ENCODE measurements around the gene FAM13A.
"Not testable (repeated sequence)": the region's sequence is repeated elsewhere in the genome, so short reads cannot be mapped to it uniquely, and the experiment has no call there.

The FAM13A gene

DNA sequence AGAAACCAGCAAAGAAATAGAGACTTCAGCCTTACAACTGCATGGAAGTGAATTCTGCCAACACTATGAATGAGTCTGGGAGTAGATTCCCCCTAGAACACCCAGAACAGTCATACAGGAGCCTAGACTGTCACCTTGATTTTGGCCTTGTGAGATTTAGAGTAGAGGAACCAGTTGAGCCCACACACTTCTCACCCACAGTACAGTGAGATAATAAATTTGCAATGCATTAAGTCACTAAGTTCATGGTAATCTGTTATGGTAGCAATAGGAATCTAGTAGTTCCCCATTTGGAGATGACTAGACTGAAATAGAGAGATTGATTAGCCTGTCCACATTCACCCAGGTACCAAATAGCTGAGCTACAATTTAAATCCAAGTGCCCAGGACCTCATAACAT lies 59.0 kb downstream of the FAM13A start:
- no peak for DNase-seq

DNA sequence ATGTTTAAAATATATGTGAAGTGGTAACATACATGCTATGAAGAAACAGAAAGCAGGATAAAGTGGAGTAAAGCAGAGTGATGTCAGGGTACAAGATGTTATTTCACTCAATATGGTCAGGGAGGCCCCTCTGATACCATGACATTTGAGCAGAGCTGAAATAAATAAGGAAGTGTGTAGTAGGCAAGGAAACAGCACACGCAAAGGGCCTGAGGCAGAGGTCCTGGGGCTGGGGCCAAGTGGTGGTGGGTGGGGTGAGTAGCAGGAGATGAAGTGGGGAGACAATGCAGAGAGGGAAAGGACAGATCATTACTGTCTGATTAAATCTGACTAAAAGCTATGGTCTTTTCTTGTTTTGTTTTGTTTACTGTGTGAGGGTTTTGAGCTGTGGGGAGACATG lies 61.1 kb downstream of the FAM13A start:
- DNase-seq = no peak

DNA sequence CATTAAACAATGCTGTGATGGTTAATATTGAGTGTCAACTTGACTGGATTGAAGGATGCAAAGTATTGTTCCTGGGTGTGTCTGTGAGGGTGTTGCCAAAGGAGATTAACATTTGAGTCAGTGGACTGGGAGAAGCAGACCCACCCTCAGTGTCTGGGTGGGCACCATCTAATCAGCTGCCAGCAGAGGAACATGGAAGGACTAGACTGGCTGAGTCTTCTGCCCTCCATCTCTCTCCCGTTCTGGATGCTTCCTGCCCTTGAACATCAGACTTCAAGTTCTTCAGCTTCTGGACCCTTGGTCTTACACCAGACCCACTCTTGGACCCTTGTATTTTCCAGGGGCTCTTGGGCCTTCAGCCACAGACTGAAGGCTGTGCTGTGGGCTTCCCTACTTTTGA lies 61.7 kb downstream of the FAM13A start:
- DNase-seq = not testable (repeated sequence)

DNA sequence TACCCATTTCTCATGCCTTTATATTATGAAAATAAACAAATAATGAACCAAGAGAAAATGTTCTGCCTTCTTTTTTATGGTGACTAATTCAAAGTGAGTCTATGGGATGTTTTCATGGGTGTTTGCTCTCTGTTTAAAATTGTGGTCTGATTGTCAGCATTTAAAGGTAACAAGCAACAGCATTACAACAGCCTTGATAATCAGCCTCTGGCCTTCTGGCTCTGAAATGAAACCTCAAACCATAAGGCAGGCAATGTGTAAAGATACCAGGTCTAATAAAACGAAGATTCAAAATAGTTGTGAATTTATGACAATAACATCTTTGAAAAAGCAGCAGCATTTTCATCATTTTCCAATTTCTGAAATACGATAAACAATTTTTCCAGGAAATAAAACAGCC lies 63.7 kb downstream of the FAM13A start:
- no peak for DNase-seq

DNA sequence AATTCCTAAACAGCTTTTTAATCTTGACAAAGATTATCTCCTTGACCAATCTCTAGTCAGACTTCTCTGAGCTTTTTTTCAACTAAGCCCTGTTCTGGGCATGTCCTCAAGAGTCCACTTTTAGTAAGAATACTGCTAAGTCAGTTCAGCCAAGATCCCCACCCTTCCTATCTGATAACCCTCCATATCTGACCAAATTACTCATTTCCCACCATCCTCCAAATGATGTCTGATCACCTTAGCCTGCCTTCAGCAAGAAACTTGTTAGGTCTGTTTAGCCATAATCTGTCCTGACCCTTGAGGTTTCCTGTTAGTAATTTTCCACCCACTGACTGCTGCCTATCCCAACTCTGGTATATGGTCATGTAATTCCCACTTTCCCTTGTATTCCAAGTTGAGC lies 65.2 kb downstream of the FAM13A start:
- no peak for DNase-seq

DNA sequence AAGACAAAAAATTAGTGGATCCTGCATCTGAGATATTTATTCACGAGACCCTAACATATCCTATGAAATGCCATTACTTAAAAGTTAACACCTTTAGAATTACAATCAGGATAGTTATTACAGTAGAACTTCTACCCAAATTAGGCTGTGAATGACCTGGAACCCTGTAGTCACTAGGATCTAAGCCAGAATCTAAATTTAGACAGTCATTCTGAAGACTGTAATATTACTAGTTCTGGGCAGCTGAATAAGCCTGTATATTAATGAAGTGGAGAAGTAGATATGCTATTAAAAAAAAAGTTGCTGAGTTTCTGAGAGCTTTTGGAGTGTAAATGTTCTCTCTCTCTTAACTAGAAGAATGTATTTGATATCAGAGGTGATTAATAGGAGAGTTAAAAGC lies 67.0 kb downstream of the FAM13A start:
- no peak for DNase-seq

DNA sequence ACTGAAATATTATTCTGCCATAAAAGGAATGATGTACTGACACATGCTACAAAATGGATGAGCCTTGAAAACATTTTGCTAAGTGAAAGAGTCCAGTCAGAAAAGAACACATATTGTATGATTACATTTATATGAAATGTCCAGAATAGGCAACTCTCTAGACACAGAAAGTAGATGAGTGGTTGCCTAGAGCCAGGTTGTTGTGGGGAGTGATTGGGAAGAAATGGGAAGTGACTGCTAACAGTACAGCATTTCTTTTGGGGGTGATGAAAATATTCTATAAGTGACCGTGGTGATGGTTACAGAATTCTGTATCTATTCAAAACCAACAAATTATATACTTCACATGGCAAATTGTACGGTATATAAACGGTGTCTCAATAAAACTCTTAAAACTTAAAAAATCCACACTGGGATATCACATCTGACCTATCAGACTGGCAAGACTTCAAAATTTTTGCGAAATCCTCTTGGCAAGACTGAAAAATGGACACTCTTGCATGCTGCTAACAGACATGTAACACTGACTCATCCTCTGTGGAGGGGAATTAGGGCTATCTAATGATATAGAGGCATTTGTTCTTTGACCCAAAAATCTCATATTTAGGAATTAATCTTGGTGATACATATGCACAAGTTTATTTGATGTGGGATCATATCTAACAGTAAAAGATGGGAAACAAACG lies 71.8 kb downstream of the FAM13A start:
- DNase-seq = no peak

DNA sequence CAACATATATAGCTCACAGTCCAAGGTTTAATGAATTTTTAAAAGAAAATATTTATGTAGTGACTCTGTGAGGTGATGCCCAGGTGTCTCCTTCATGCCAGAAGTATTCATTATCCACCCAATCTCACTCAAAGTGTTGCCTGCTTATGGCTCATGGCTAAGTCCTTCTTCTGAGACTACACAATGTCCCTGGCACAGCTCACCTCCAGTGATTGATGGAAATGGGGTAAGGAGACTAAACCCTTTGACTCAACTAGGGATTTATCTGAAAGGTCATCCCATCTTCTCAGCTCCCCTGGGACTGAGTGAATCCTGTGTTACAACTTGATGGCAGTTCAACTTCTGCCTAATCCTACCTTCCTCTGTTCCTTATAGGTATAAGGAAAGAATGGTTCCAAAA lies 74.2 kb downstream of the FAM13A start:
- no peak for DNase-seq

DNA sequence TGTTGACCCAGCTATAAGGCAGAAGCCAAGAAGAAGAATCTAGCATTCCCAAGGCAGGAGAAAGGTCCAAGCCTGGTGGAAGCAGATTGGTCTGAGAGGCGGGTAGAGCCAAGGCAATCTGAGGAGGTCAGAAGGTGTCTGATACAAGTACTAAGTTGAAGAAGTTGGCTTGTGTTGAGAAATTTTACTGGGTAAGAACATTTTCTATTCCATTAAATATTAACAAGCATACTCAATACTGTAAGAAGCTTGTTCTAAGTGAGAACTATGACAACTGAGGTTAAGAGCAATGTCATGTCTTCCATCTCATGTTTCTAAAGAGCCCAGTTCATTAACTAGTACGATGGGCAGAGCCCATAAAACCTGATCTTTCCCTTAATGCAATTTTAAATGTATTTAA lies 75.0 kb downstream of the FAM13A start:
- DNase-seq = no peak

DNA sequence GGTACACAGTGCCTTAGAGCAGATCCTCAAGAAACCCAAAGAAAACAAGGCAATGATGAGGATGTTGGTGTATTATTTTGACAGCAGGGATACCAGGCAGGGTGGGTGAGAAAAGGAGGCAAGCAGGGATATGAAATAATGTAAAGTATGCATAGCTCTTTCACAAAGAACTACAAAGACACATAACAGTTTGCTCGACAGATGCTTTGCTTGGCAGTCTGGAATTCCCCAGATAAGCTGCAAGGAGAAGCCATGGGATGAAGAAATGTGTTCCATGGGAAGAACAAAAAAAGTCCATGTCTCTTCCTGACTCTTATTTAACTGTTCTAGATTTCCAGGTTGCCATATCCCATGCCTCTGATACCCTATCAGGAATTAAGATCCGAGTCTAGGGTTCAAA lies 75.4 kb downstream of the FAM13A start:
- no peak for DNase-seq

DNA sequence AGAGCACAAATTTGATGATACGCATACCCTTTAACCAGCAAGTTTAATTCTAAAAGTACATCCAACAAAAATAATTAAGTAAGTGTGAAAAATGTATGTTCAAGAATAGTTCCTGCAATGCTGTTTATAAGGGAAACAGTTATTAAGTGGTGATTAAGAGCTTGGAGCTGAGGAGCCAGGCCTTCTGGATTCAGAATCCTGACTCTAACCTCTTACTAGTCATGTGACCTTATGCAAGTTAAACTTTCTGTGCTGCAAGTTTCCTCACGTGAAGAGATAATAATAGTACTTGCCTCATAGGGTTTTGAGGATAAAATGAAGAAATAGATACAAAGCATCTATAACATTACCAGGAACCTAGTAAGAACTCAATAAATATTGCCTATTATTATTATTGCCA lies 77.7 kb downstream of the FAM13A start:
- no peak for DNase-seq

DNA sequence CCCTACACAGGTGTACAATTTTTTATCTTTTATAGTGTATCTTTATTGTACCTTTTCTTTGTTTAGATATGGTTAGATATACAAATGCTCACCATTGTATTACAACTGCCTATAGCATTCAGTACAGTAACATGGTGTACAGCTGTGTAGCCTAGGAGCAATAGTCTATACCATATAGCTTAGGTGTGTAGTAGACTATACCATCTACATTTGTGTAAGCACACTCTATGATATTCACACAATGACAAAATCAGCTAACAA lies 80.3 kb downstream of the FAM13A start:
- DNase-seq = no peak

DNA sequence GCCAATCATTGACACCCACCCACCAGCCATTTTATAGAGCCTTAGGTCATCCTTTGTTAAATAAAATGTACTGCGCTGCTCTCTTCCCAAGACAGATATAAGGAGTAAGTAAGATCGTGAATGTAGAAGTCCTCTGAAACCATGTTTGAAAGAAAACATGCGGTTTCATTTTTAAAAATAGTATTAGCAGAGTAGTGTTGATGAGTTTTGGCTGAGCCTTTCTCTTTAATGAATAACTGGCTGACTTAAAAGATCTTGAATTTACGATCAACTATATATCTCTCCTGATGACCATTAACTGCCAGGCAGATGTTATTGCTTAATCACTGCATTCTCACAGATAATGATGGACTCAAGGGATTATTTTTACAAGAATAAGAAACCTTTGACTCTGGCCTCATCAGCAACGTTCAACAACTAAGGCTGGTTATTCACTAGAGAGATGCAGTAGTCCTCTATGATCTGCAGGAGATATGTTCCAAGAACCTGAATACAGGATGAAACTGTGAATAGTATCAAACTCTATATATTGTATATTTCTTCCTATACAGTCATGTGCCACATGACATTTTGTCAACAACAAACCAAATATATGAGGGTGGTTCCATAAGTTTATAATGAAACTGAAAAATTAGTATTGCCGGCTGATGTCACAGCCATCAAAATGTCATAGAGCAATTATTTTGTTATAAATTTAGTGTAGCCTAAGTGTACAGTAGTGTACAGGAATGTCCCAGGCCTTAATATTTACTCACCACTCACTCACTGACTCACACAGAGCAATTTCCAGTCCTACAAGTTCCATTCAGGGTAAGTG lies 80.8 kb downstream of the FAM13A start:
- DNase-seq = no peak

DNA sequence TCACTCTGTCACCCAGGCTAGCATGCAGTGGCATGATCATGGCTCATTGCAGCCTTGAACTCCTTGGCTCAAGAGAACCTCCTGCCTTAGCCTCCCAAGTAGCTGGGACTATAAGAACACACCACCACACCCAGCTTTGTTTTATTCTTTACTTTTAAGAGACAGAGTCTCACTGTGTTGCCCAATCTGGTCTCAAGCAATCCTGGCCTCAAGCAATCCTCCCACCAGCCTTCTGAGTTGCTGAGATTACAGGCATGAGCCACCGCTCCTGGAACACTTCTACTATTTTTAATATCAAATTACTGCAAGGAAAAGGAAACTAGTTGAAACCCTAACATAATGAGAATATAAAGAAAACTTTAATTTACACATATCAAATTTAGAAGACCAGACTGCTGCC lies 85.4 kb downstream of the FAM13A start:
- no peak for DNase-seq

DNA sequence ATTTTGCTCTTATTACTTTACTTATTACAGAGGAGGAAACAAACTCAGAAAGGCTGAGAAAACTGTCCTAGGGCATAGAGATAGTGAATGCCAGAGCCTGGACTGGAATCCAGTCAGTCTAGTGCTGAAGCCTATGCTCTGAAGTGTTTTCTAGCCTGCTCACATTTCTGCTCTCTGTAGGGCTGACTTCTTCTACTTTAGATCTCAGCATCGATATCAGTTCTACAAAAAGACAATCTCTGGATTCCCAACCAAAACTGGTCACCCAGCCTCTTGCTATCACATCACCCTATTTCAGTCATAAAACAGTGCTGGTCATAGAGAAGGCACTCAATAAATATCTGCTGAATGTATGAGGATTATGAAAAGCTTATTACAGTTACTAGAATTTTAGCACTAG lies 87.2 kb downstream of the FAM13A start:
- no peak for DNase-seq

DNA sequence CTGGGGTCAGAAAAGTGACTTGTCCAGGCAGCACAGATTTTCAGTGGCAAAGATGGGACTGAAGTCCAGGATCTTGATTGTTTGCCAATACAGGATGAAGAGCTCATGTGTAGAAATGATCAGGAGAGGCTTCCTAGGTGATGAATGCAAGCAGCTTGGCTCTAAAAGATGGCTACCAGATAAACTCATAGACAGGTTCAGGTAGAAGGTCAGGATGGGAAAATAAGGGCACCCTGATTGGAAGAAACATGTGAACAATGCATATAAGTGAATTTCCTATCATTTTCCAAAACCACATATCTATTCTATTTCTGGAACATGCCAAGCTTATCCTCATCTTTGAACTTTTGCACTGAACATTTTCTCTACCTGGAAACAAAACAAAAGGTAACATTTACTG lies 87.7 kb downstream of the FAM13A start:
- DNase-seq = no peak

DNA sequence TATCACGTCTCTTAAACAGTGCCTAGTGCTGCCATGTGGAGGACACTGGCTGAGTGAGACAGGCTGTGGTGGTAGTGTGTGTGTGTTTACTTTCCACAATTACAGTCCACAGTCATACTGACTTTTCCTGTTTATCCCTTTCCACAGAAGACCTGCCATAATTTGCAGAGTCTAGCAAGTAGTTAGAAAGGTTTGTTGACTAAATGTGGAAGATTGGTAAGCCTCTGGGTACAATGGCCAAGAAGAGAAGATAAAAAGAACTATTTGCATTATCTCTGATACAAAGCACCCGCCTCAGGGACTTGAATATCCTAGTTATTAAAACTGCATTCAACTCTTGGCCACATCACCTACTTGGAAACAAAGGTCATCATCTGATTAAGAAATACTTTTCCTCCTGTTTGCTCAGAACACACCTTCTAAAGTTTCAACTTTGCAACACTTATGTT lies 89.1 kb downstream of the FAM13A start:
- DNase-seq = no peak

DNA sequence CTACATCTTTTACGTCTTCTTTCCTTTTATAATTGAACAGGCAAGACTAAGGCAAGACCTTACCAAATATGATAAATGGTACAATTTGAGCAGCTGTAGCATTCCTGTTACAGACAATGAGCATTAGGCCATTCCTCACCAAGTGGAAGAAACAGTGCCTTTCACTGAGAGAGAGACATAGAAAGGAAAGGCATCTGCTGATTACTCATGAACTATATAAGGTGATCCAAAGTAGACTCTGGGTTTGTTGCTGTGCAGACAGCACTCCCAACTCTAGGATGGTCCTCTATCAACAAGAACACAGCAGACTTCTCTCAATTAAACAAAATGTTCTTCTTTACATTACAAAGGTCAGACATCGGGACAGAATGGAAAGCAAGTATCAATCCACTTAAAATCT lies 91.9 kb downstream of the FAM13A start:
- DNase-seq = no peak

DNA sequence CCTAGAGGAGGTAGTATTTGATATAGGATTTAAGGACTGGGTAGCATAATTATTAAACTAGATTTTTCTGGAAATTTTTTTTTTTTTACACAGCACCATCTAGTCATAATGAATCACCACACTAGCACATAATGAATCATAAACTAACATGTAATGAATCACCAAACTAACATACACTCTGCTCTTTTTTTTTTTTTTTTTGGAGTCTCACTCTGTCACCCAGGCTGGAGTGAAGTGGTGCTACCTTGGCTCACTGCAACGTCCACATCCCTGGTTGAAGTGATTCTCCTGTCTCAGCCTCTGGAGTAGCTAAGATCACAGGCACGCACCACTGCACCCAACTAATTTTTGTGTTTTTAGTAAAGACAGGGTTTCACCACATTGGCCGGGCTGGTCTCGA lies 92.5 kb downstream of the FAM13A start:
- DNase-seq = peak; percentile 30

DNA sequence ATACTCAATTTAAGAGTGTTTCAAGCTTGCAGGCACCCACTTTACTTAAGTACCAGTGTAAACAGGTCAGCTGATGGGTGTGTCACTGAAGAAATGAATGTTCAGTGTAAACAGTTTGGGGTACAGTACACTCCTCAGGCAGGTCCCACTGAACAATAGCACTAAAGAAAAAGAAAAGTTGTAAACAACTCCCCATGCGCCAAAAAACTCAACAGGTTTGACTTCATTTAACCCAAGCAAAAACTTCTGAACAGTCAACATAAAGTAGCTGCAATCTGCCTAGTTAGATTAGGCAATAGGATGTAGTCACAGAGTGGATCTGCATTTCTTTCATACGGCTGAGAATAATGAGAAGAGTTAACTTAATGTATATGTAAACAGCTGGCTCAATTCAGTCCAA lies 93.2 kb downstream of the FAM13A start:
- DNase-seq = no peak

DNA sequence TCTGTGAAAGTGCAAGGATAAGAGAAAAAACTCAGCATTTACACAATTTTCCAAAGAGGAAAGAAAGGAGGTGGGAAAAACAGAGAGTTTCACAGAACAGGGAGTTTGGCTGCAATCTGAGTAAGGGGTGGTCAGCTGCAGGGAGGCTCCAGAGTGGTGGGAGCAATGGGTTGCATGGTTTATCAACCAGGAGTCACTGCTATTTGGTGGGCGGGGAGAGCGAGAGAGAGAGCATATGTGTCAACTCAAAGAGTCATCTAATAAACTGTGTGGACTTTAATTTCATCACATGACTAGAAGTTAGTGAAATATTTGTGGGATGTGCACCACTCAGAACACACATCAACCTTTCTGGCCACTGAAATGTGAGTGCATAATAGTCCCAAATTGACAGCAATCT lies 94.6 kb downstream of the FAM13A start:
- no peak for DNase-seq

DNA sequence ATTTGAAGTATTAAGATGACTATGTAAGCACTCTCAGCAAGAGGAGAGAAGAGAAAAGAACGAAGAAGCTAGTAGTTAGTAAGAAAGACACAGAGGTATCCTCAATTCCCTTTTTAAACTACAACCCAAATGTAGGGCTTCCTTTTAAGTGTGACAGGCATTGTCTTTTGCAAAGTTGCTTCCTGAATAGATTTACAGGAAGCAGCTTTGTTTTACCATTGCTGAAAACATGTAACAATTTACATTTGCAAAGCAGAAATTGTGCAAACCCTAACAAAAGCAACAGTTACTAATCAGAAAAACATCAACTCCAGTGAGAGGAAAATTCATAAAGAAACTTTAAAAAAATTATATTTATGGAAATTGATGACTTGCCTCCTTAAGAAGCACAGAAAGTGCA lies 96.4 kb downstream of the FAM13A start:
- no peak for DNase-seq

DNA sequence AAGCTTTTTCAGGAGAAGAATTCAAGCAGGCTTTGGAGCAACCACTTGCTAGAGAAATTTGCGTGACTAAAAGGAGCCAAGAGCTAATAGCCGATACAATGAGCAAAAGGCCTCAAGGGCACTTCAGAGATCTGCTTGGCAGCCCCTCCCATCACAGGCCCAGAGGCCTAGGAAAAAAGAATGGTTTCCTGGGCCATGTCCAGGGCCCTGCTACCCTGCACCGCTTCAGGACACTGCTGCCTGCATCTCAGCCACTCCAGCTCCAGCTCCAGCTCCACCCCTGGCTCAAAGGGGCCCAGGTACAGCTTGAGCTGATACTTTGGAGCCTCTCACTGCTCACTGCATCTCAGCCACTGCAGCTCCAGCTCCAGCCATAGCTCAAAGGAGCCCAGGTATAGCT lies 98.9 kb downstream of the FAM13A start:
- no peak for DNase-seq

DNA sequence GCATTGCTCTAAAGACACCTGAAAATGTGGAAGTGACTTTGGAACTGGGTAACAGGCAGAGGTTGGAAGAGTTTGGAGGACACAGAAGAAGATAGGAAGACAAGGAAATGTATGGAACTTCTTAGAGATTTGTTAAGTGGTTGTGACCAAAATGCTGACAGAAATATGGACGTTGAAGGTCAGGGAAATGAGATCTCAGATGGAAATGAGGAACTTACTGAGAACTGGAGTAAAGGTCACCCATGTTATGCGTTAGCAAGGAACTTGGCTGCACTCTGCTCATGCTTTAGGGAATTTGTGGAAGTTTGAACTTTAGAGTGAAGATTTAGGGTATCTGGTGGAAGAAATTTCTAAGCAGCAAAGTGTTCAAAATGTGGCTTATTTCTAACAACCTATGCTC lies 99.4 kb downstream of the FAM13A start:
- DNase-seq = no peak

All from amniotic stem cell (primary cell).